GM21515 (cell line): ENCODE measurements around the gene NHP2.
"Not testable (repeated sequence)": the region's sequence is repeated elsewhere in the genome, so short reads cannot be mapped to it uniquely, and the experiment has no call there.

Source experiments
- ATAC-seq: cut with Tn5 transposase; IDR thresholded peaks from one replicate; pipeline ENCODE4 v1.9.1; 2021; ENCODE audit not compliant: unreplicated experiment

NHP2 gene

GRCh38 chr5:178131446-178131996, 22.2 kb downstream of the NHP2 start:
- no peak for ATAC-seq

- ATAC-seq = peak; percentile 82
Observed at GRCh38 chr5:178130576-178131445, 22.9 kb downstream of the NHP2 start, which contains the start of gene RMND5B. Gene RMND5B (plus strand): TSS chr5:178131014. CDS start chr5:178138120, 7,106 bp downstream.

GRCh38 chr5:178130234-178130575, 23.5 kb downstream of the NHP2 start:
- ATAC-seq = not testable (repeated sequence)

GRCh38 chr5:178129296-178129695, 24.4 kb downstream of the NHP2 start:
- ATAC-seq = no peak

- ATAC-seq = not testable (repeated sequence)
Observed at GRCh38 chr5:178127300-178128009, 26.2 kb downstream of the NHP2 start.

GRCh38 chr5:178126556-178126955, 27.1 kb downstream of the NHP2 start:
- no peak for ATAC-seq

GRCh38 chr5:178125253-178125906, 28.3 kb downstream of the NHP2 start:
- ATAC-seq = no peak

GRCh38 chr5:178123966-178124925, 29.4 kb downstream of the NHP2 start:
- no peak for ATAC-seq

- ATAC-seq = no peak
Observed at GRCh38 chr5:178123094-178123965, 30.4 kb downstream of the NHP2 start.

- ATAC-seq = no peak
Observed at GRCh38 chr5:178122346-178122745, 31.3 kb downstream of the NHP2 start.

GRCh38 chr5:178121391-178122276, 32.1 kb downstream of the NHP2 start:
- no peak for ATAC-seq

- ATAC-seq = peak; percentile 80
Observed at GRCh38 chr5:178120607-178121357, 32.9 kb downstream of the NHP2 start.

GRCh38 chr5:178119915-178120606, 33.6 kb downstream of the NHP2 start:
- no peak for ATAC-seq

- ATAC-seq = no peak
Observed at GRCh38 chr5:178117923-178118701, 35.6 kb downstream of the NHP2 start.

GRCh38 chr5:178116143-178116885, 37.4 kb downstream of the NHP2 start:
- no peak for ATAC-seq

- ATAC-seq = no peak
Observed at GRCh38 chr5:178115814-178116142, 37.9 kb downstream of the NHP2 start.
